Stimulated activated CD8-positive, alpha-beta memory T cell treated with anti-CD3 and anti-CD28 coated beads, Interleukin-15, amount 100 ng/mL, for 4 hours (primary cell): ENCODE results near the gene CYB5RL.
"Not testable (repeated sequence)": the region's sequence is repeated elsewhere in the genome, so short reads cannot be mapped to it uniquely, and the experiment has no call there.

Source experiments
- DNase-seq, 2 donors: peaks; one replicate each; pipeline ENCODE4 v3.0.0-alpha.2; 2020; ENCODE audit warnings: low read depth in 2 of 2

Gene CYB5RL

DNA sequence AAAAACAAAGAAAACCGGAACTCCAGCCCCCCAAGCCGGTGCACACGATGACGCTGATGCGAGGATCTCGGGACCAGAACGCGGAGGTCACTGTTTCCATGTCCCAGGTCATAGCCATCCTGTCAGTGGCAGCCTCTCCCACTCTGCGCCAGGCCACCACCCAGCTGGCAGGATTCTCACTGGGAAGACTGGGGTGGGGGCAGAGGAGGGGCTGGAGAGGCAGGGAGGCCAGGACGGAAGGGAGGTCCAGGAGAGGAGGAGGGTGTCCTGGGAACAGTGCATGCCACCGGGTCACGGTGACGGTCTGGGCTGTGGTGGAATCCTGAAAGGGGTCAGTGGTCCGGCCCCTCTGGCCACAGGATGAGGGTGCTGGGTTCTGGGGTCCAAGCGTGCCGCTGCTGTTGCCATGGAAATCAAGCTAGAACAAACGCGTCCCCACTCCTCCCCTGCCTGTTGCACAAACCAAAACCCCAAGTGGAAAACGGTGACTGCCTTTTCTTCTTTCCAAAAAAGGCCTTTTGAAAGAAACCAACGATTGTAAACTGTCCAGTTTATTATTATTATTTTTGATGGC is 26.2 kb upstream of the CYB5RL start:
- DNase-seq: no peak

GRCh38 chr1:54225378-54225777 is 25.5 kb upstream of the CYB5RL start:
- no peak for DNase-seq

DNA sequence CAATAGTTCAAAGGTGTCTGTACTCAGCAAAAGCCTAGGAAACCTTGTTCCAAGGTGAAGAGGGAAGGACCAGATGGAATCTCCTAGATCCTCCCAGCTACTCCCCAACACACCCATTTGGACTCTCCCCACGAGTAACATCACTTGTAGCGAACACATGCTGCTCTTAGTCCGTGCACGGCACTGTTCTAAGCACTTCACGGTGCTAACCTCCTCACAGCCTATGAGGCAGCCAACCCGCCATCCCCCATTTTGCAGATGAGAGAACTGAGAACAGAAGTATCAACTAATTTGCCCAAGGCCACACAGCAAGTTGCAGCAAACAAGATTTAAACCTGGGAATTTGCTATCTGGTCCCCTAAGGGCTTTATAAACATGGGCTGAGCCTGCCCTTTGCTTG is 24.4 kb upstream of the CYB5RL start:
- DNase-seq: no peak

GRCh38 chr1:54223441-54224202 is 23.8 kb upstream of the CYB5RL start:
- no peak for DNase-seq

DNA sequence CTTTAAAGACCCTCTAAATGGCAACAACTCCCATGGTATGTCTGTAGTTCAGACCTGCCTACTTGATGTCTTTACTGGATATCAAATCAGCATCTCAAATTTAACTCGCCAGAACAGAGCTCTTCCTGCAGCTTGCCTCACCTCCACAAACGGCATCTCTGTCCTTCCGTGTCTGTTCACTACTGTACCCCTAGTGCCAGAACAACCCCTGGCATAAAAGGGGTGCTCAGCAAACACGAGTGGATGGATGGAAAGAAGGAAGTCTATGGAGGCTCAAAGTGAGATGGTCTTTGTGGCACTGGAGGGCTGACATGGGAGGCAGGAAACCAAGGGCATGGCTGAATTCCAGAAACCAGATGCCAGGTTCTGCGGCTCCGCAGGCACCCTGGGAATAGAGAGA is 22.9 kb upstream of the CYB5RL start:
- no peak for DNase-seq

DNA sequence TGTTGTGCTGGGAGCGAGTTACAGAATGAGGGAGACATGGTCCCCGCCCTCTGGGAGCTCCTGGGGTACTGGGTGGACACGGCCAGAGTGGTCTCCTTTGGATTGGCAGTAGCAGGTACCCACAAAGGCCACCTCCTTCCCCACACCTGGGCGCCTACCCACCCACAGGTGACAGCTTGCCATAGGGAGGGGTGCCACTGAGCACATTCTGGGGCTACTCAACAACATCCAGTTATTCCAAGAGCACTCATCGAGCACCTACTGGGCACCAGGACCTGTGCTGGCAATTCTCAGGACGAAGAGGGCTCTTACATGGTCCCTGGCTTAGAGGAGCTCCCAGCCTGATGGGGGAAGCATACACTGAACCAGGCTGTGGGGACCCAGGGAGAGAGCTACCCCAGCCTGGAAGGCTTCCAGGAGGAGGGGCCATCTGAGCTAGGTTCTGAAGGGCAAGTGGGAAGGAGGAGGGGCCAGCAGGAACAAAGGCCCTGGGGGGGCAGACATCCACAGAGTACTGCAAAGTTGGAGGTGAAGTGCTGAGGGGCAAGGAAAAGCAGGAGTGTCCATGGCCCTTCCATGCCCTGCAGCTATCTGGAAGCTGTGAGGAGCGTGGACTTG is 22.1 kb upstream of the CYB5RL start:
- DNase-seq: no peak

- DNase-seq: no peak
Observed at GRCh38 chr1:54221113-54221834, 21.4 kb upstream of the CYB5RL start.

- no peak for DNase-seq
Observed at GRCh38 chr1:54220004-54220811, 20.4 kb upstream of the CYB5RL start.

- no peak for DNase-seq
Observed at GRCh38 chr1:54219688-54220003, 19.8 kb upstream of the CYB5RL start.

DNA sequence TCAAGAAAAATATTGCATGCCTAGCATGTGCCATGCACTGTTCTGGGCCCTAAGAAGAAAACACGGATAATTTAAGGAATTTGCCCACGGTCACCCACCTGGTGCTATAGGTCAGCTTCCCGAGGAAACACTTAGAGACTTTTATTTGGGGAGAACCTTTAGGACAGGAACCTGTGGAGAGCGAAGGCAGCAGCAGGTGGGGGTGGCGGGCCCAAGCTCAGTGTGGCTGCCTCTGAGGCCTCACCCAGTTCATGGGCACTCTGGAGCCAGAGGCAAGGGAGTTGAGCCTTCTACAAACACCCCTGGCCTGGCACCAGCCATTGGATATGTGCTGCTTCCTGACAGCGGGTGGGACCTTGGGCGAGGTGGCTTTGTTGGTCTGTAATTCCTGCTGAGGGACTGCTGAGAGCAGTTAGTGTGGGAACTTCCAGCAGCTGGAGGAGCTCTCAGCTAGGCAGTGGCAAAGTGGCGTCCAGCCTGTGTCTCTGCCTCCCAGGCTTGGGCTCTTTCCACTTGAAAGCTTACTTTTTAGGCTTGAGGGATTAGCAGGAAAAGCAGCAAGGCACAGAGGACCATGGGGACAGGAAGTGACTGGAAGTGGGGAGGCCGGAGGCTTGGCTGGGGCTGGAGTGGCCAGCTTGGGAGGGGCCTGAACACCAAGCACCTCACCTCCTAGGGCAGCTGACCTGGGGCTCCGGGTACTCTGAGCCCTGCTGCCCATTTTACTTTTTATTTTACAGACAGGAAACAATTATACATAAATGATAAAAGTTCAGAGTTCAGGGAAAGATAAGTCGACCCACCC is 19.3 kb upstream of the CYB5RL start:
- DNase-seq: no peak

GRCh38 chr1:54215523-54215922 is 15.7 kb upstream of the CYB5RL start:
- DNase-seq: no peak

DNA sequence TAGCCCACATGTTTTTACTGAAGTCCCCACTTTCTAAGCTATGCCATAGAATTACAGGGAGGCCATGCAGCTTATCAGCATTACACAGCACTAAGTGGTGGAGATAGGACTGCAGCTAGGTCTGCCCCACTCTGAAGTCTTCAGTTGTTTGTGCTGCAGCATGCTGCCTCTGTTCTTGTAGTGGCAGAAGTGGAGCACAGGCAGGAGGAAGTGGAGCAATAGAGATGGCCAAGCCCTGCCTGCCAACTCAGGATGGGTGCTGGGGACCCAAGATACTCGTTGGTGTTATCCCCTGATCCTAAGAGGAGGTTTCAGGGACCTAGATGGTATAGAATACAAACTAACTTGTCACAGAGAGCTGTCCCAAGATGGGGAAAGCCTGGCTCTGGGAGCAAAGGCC is 13.0 kb upstream of the CYB5RL start:
- no peak for DNase-seq

GRCh38 chr1:54207896-54208295 is 8.1 kb upstream of the CYB5RL start:
- not testable (repeated sequence) for DNase-seq

DNA sequence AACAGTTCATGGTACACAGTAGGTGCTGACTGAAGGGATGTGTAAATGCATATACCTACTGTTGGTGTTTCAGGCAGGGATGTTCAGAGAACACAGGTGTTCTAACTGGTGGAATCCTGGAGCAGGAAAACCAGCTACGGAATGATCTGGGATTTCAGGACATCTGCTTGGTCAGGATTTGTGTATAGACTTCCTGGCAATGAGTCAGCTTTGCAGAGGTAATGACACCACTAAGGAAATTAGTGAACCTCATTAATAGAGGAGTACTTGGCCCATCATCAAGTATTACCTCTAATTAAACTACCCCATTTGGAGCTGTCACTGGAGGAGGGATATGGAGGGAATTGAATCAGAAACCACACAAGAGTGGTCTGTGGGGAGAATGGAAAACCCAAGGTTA is 7.5 kb upstream of the CYB5RL start:
- DNase-seq: no peak

DNA sequence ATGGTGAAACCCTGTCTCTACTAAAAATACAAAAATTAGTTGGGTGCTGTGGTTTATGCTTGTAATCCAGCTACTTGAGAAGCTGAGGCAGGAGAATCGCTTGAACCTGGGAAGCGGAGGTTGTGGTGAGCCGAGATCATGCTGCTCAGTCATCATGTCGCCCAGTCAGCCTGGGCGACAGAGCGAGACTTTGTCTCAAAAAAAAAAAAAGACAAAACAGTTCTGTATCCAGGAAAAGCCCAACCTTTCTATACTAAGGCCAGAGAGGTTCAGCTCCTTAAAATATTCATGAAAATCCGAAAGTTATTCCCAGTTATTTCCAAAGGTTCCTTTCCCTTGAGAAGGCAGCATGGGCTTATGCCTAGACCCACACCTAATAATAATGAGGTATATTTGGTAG is 4.4 kb upstream of the CYB5RL start:
- no peak for DNase-seq

DNA sequence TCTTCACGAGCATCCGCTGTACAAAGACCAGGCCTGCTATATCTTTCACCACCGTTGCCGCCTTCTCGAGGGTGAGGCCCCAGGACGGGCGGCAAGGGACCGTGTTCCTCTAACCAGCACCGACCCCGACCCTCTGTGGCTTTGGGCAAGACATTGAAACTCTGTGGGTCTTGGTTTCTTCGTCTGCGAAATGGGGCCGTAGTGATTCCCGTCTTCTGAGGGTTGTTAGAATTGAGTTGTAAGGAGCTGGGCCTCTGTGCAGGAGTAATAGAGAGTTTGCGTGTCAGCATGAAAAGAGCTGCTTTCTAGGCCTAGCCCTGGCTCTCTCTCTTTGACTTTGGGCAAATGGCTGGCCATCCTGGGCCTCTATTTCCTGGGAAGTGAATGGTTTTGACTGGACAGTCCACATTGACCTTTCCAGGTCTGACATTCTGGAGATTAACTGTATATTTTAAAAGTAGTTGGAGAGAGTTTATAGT is 728 bp upstream of the CYB5RL start:
- no peak for DNase-seq

GRCh38 chr1:54199151-54199764 is 572 bp downstream of the CYB5RL start:
- DNase-seq: no peak

- DNase-seq: no peak
Observed at GRCh38 chr1:54193453-54193852, 6.4 kb downstream of the CYB5RL start.

- no peak for DNase-seq
Observed at GRCh38 chr1:54191525-54191924, 8.3 kb downstream of the CYB5RL start.

GRCh38 chr1:54190526-54190925 is 9.3 kb downstream of the CYB5RL start:
- DNase-seq: no peak

DNA sequence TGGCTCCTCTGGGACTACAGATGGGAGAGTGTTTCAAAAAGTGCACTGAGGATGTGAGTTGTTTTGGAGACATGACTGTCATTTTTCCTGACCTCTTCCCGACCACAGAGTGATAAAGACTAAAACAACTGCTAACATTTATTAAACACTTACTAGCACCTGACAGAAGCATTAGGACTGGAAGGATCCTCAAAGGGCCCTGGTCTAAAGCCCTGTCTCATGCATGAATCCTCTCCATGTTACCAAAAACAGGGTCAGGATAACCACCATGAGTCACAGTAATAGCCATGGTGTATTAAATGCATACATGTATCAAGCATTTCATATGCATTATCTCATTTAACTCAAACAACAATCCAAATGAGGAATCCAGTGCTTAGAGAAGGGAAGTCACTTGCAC is 11.5 kb downstream of the CYB5RL start:
- DNase-seq: no peak
